GM21447 (cell line): ENCODE results near the gene PNPLA7.
"Not testable (repeated sequence)": the region's sequence is repeated elsewhere in the genome, so short reads cannot be mapped to it uniquely, and the experiment has no call there.

ENCODE experiments used
- ATAC-seq: cut with Tn5 transposase; IDR thresholded peaks from one replicate; pipeline ENCODE4 v1.9.1; 2021; ENCODE audit not compliant: unreplicated experiment

PNPLA7 gene

GRCh38 chr9:137543237-137543963 lies 6.8 kb downstream of the PNPLA7 start:
- ATAC-seq, result no peak

GRCh38 chr9:137542486-137542885 lies 7.7 kb downstream of the PNPLA7 start:
- no peak for ATAC-seq

DNA sequence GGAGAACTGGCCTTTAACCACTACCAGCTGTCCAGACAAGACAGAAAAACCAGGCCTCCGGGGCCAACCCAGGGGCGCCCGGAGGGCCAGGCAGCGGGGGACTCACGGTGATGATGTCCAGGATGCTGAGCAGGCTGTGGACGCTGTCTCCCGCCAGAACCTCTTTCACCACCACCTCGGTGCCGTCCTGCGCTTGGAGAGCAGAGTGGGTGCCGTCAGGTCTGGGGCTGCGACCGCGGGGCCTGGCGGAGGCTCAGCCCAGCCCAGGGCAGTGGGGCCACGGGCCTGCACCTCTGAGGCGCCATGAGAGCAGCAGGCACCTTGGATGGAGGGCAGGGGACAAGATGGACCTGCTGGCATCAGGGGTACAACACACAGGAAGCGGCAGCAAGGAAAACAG lies 9.7 kb downstream of the PNPLA7 start:
- no peak for ATAC-seq

GRCh38 chr9:137538058-137538457 lies 12.1 kb downstream of the PNPLA7 start:
- no peak for ATAC-seq

- not testable (repeated sequence) for ATAC-seq
Observed at GRCh38 chr9:137536594-137537131, 13.5 kb downstream of the PNPLA7 start.

- no peak for ATAC-seq
Observed at GRCh38 chr9:137535120-137535428, 15.1 kb downstream of the PNPLA7 start.

- ATAC-seq, result no peak
Observed at GRCh38 chr9:137534256-137535119, 15.7 kb downstream of the PNPLA7 start.

DNA sequence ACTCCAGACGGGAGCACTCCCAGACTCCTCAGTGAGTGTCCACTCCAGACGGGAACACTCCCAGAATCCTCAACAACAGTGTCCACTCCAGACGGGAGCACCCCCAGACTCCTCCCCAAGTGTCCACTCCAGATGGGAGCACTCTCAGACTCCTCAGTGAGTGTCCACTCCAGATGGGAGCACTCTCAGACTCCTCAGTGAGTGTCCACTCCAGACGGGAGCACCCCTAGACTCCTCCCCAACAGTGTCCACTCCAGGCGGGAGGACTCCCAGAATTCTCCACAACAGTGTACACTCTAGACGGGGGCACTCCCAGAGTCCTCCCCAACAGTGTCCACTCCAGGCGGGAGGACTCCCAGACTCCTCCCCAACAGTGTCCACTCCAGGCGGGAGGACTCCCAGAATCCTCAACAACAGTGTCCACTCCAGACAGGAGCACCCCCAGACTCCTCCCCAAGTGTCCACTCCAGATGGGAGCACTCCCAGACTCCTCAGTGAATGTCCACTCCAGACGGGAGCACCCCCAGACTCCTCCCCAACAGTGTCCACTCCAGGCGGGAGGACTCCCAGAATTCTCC lies 17.2 kb downstream of the PNPLA7 start:
- ATAC-seq, result not testable (repeated sequence)

DNA sequence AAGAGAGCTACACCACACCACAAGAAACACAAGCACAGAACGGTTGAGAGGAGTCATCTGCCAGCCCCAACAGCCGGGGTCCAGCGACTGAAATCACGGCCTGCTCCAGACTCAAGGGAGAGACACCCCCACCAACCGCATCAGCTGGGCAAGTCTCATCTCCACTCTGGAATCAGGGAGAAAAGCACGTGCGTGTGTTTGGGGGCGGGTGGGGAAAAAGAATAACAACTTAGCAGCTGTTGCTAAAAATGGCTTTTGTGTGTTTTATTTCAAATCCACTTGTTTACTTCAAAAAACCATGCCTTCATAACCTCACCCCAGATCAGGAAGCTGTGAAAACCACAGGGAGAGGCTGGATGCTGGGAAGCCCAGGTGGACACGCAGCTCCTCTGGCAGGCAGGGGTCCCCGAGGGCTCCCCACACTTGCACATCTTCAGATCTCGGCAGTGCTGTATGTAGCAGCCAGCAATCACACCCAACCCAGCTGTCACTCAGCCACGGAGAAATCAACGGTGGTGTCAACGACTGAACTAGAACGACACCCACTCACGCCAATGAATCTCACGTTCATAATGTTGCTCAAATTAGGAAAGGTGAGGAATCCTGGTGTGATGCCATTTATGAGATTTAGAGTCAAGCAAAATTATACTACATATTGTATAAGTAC lies 19.0 kb downstream of the PNPLA7 start:
- no peak for ATAC-seq

- no peak for ATAC-seq
Observed at GRCh38 chr9:137530331-137530730, 19.9 kb downstream of the PNPLA7 start.

DNA sequence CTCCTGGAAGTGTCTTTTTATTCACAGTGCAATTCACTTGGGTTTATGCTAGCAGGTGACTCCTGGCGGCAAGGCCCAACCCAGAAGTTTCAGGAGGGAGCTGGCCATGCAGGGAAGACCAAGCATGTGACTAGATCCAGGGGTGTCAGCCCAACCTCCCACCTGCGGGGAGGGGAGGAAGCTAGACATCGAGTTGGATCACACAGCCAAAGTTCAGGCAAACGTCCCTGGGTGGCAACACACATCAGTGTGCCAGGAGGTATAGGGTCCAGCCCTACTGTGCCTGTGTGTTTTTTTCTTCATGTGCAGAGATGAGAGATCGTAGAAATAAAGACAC lies 25.3 kb downstream of the PNPLA7 start:
- no peak for ATAC-seq

- ATAC-seq, result no peak
Observed at GRCh38 chr9:137524161-137524980, 25.8 kb downstream of the PNPLA7 start.

- no peak for ATAC-seq
Observed at GRCh38 chr9:137522746-137523455, 27.3 kb downstream of the PNPLA7 start.

DNA sequence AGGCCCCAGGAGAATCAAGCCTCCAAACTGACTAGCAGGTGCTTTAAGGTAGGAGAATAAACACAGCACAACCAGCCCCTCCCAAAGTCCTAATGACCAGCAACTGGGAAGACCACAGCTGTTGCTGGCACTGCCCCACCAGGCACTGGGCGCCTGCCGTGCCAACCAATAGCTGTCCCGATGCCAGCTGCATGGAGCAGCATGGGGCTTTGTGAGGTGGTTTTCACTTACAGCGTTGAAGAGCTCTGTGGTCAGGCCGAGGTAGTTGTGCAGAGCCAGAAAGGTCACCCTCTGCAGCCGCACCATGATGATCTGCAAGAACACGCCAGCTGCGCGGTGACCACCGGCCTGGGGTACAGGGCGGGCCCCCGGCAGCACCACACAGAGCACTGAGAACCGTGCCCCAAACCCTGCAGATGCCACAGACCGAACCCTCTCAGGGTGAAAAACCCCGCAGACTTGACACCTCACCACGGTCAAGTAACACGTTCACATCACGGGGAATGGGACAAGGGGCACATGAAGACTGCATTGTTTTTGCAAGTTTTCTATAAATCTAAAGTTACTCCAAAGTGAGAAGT lies 28.7 kb downstream of the PNPLA7 start:
- no peak for ATAC-seq

DNA sequence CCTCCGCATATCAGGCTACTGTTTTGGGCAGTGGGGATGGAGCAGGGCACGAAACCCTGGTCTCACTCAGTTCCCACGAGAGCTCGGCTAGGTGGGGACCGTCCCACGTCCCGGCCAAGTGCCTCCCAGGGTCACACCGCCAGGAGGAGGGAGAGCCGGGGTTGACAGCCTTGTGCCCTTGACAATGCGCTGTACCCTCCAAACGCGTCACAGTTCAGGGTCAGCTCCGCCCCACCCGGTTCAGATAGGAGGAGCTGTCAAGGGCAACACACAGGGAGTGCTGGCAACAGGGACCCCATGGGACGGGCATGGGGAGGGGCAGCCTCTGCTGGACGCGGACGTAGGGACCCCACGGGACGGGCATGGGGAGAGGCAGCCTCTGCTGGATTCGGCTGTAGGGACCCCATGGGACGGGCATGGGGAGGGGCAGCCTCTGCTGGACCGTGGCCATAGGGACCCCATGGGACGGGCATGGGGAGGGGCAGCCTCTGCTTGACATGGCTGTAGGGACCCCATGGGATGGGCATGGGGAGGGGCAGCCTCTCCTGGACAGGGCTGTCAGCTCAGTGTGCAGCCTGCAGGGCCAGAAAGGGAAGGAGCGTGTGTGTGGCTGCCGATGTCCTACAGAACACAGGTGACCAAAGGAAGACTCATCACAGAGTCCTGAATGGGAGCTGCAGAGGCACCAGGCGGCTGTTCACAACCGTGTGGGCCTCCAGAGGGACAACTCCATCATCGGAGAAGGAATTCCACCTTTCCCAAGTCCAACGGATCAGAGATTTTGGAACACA lies 29.4 kb downstream of the PNPLA7 start:
- no peak for ATAC-seq

DNA sequence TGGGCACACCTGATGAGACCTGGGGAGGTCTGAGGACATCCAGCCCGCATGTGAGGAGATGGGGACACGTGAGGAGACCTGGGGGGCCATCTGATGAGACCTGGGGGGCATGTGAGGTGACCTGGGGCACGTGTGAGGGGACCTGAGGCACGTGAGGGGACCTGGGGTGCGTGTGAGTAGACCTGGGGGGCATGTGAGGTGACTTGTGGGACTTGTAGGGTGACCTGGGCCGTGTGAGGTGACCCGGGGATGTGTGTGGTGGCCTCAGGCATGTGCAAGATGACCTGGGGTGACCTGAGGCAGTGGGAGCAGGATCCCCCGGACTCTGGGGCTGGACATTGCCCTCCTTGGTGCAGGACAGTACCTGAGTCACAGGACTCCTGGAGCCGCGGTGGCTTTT lies 30.6 kb downstream of the PNPLA7 start:
- ATAC-seq, result no peak

DNA sequence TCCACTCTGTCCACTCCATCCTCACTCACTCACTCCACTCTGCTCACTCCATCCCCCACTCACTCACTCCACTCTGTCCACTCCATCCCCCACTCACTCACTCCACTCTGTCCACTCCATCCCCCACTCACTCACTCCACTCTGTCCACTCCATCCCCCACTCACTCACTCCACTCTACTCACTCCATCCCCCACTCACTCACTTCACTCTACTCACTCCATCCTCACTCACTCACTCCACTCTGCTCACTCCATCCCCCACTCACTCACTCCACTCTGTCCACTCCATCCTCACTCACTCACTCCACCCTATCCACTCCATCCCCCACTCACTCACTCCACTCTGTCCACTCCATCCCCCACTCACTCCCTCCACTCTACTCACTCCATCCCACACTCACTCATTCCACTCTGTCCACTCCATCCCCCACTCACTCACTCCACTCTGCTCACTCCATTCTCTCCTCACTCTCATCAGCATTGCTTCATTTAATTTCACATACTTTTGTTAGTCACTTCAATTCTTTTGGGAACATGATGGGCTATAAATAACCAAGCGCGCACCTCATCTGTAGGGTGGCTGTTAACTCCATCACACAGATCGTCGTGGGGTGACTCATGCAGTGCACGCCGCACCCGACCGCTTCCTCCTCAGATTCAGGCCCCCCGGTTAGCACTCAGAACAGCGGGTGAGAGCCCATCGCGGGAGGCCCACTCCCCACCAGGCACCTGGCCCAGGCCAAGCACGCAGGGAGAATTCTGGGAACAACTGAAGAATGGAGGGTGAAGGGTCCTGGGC lies 31.3 kb downstream of the PNPLA7 start:
- ATAC-seq, result not testable (repeated sequence)
